ENCODE measurements around the gene ST3GAL3.

DNA sequence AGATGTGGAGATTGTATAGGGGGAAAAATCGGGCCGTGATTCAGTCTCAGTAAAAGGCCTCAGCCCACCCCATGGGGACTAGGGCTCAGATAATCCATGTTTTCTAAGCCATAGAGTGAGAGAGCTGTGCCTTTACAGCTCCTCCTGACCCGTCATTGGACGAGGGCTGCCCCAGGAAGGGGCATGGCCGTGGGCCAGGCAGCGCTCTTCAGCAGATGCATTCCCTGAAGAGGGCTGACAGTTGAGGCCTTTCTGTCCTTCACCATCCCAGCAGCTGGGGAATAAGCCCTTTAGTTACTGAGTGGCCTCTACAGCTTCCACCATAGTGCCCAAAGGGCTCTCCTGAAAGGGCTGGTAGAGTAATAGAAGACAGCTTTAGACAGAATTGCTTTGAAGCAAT, 57.2 kb downstream of the ST3GAL3 start:
- TF ChIP-seq SUZ12 (IDR thresholded peaks at IDR 0.05; ENCODE audit: extremely low read depth, insufficient read depth, insufficient read length) (no peak), YY1 (IDR thresholded peaks at IDR 0.05; ENCODE audit: insufficient read depth, insufficient read length) (no peak), ZNF274 (IDR thresholded peaks at IDR 0.05; ENCODE audit: low read depth, low read length) (no peak)

Data from NT2/D1 (cell line).